Measurements from ENCODE around the gene RBPJ.

- TF ChIP-seq, protein P1, sequence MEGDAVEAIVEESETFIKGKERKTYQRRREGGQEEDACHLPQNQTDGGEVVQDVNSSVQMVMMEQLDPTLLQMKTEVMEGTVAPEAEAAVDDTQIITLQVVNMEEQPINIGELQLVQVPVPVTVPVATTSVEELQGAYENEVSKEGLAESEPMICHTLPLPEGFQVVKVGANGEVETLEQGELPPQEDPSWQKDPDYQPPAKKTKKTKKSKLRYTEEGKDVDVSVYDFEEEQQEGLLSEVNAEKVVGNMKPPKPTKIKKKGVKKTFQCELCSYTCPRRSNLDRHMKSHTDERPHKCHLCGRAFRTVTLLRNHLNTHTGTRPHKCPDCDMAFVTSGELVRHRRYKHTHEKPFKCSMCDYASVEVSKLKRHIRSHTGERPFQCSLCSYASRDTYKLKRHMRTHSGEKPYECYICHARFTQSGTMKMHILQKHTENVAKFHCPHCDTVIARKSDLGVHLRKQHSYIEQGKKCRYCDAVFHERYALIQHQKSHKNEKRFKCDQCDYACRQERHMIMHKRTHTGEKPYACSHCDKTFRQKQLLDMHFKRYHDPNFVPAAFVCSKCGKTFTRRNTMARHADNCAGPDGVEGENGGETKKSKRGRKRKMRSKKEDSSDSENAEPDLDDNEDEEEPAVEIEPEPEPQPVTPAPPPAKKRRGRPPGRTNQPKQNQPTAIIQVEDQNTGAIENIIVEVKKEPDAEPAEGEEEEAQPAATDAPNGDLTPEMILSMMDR (IDR thresholded peaks at IDR 0.05): no peak
- no peak for TF ChIP-seq ZFX (IDR thresholded peaks at IDR 0.05; ENCODE audit: borderline replicate concordance)
Measured at GRCh38 chr4:26484516-26484915, 163.7 kb downstream of the RBPJ start.
